Keratinocyte (primary cell): ENCODE results near the gene C1QC. TPM values are rescaled to one million over a fixed set of nuclear protein-coding genes. Genes with fewer than 3 reads are reported as not detected.

Experiments
- DNase-seq: peaks from one replicate; pipeline ENCODE4 v3.0.0-alpha.2; 2011; ENCODE audit warnings: low read depth, missing footprints, low spot score
- FAIRE-seq: peaks from 2 replicates; lab custom pipeline; 2011; peaks lifted over from hg19 to GRCh38; lab: Jason Lieb, UNC
- H2AFZ ChIP-seq: 2 replicates; pipeline ENCODE4 v1.6.0; 2012; ENCODE audit warnings: low read length, control low read depth, inconsistent platforms; ENCODE audit not compliant: control insufficient read depth
- H3K27ac ChIP-seq: 2 replicates; pipeline ENCODE4 v1.5.1; 2011; ENCODE audit warnings: low read length; ENCODE audit not compliant: control insufficient read depth, insufficient read depth
- H3K27me3 ChIP-seq: 3 replicates; pipeline ENCODE4 v1.6.0; 2011; ENCODE audit warnings: low read length; ENCODE audit not compliant: control insufficient read depth, insufficient read depth; ENCODE audit errors: extremely low read depth
- H3K36me3 ChIP-seq, 2 experiments: 2 replicates in 1 of 2; 3 replicates in 1 of 2; pipeline ENCODE4 v1.5.1; 2011; ENCODE audit warnings: low read length in 2 of 2, mild to moderate bottlenecking in 1 of 2; ENCODE audit not compliant: control insufficient read depth in 2 of 2, insufficient read depth in 2 of 2; ENCODE audit errors: extremely low read depth in 1 of 2
- H3K4me1 ChIP-seq: 3 replicates; pipeline ENCODE4 v1.5.1; 2011; ENCODE audit warnings: low read length; ENCODE audit not compliant: control insufficient read depth, insufficient read depth; ENCODE audit errors: extremely low read depth
- H3K4me2 ChIP-seq: 3 replicates; pipeline ENCODE4 v1.6.0; 2011; ENCODE audit warnings: low read depth, low read length; ENCODE audit not compliant: control insufficient read depth, insufficient read depth; ENCODE audit errors: extremely low read depth
- H3K4me3 ChIP-seq, 3 experiments: fragments of 200-600 bp in 1 of 3; sonication (generic) in 1 of 3; 2 replicates in 2 of 3; 3 replicates in 1 of 3; pipeline ENCODE4 v1.5.1; 2011 to 2016; ENCODE audit warnings: low read length in 3 of 3, mild to moderate bottlenecking in 3 of 3, control low read depth in 2 of 3, inconsistent platforms in 1 of 3, low read depth in 1 of 3, mixed read lengths in 1 of 3, mixed run types in 1 of 3, moderate library complexity in 1 of 3; ENCODE audit not compliant: control insufficient read depth in 2 of 3, insufficient read depth in 2 of 3; ENCODE audit errors: extremely low read depth in 1 of 3
- H3K79me2 ChIP-seq: 2 replicates; pipeline ENCODE4 v1.6.0; 2012; ENCODE audit warnings: low read length; ENCODE audit not compliant: control insufficient read depth, insufficient read depth
- H3K9ac ChIP-seq: 3 replicates; pipeline ENCODE4 v1.6.0; 2011; ENCODE audit warnings: low read length; ENCODE audit not compliant: control insufficient read depth, insufficient read depth; ENCODE audit errors: extremely low read depth
- H3K9me1 ChIP-seq: 3 replicates; pipeline ENCODE4 v1.6.0; 2011; ENCODE audit warnings: low read length; ENCODE audit not compliant: control insufficient read depth, insufficient read depth; ENCODE audit errors: extremely low read depth
- H3K9me3 ChIP-seq: 2 replicates; pipeline ENCODE4 v1.5.1; 2012; ENCODE audit warnings: low read depth, low read length; ENCODE audit not compliant: control insufficient read depth
- H4K20me1 ChIP-seq: 3 replicates; pipeline ENCODE4 v1.6.0; 2011; ENCODE audit warnings: low read length; ENCODE audit not compliant: control insufficient read depth, insufficient read depth; ENCODE audit errors: extremely low read depth
- EZH2 ChIP-seq: IDR thresholded peaks from one replicate; pipeline ENCODE4 v1.6.1; 2012; ENCODE audit warnings: inconsistent platforms, mild to moderate bottlenecking, low read length, moderate library complexity
- dilution Hi-C: fragments of 300-500 bp; cut with MboI; formaldehyde crosslinking; loops from one replicate; pipeline ENCODE4 v1.7.0; 2020; ENCODE audit warnings: low sequenced_read_pairs; ENCODE audit not compliant: extremely low pct_ligation_motif_present
- polyA plus RNA-seq, 5 experiments: library from polyadenylated mRNA; depleted of rRNA in 3 of 5; stranded (reverse) in 3 of 5; stranded (forward) in 1 of 5; unstranded in 1 of 5; fragments of >200 nt; gene quantifications; 1 replicate in 1 of 5; 2 replicates in 3 of 5; 3 replicates in 1 of 5; pipeline versions ENCODE4 v1.2.1 to v1.2.3, GENCODE V29; 2011 to 2012; ENCODE audit warnings: missing spikeins in 2 of 5, low read depth in 1 of 5, low replicate concordance in 1 of 5
- TF ChIP-seq, protein P1 (sequence below), 3 experiments: IDR thresholded peaks in 1 of 3; conservative IDR thresholded peaks in 1 of 3; optimal IDR thresholded peaks in 1 of 3; 2 replicates in 2 of 3; 3 replicates in 1 of 3; pipeline versions ENCODE3 to v1.5.1; 2011; ENCODE audit warnings: low read length in 3 of 3, mild to moderate bottlenecking in 3 of 3, moderate library complexity in 2 of 3, control low read depth in 1 of 3, inconsistent platforms in 1 of 3; ENCODE audit not compliant: insufficient read depth in 2 of 3; ENCODE audit errors: extremely low read depth in 1 of 3

Gene C1QC
- polyA plus RNA-seq, 1 donor (not counting 4 experiments of a cell fraction or from before 2014, with no cell fraction given) = not detected

DNA sequence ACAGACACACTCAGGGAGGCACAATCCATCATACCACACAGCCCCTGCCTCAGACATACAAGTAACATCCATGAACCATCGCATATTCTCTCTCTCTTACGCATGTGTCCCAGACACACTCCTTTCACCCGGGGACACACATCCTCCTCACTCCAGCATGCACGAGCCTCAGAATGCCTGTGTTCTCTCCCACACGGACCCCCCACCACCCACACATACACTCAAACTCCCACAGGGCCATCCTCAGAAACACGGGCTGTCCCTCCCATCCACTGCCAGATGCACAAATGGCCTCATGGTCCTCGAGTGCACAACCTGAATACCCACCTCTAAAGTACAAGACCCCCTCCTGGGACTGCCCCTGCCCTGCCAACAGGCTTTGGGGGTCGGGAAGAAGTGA is 2.2 kb upstream of the C1QC start:
- no peak for FAIRE-seq
- H3K36me3 ChIP-seq = no peaks in the 10 kb centered on the region
- no peak overlapping the region for H3K4me3 ChIP-seq
- no peak overlapping the region for H2AFZ ChIP-seq
- H4K20me1 ChIP-seq = peaks cover 3% of the 10 kb centered on the region
- dilution Hi-C loops = no loop called here
- no peak overlapping the region for H3K4me2 ChIP-seq
- no peak overlapping the region for H3K9ac ChIP-seq
- no peak for DNase-seq
- TF ChIP-seq EZH2 = no peak
- TF ChIP-seq, protein P1, sequence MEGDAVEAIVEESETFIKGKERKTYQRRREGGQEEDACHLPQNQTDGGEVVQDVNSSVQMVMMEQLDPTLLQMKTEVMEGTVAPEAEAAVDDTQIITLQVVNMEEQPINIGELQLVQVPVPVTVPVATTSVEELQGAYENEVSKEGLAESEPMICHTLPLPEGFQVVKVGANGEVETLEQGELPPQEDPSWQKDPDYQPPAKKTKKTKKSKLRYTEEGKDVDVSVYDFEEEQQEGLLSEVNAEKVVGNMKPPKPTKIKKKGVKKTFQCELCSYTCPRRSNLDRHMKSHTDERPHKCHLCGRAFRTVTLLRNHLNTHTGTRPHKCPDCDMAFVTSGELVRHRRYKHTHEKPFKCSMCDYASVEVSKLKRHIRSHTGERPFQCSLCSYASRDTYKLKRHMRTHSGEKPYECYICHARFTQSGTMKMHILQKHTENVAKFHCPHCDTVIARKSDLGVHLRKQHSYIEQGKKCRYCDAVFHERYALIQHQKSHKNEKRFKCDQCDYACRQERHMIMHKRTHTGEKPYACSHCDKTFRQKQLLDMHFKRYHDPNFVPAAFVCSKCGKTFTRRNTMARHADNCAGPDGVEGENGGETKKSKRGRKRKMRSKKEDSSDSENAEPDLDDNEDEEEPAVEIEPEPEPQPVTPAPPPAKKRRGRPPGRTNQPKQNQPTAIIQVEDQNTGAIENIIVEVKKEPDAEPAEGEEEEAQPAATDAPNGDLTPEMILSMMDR (optimal IDR thresholded peaks at IDR 0.05 in 1 of 3, IDR thresholded peaks at IDR 0.05 in 1 of 3, conservative IDR thresholded peaks at IDR 0.05 in 1 of 3; ENCODE audit: extremely low read depth in 1 of 3, insufficient read depth in 2 of 3, low read length in 3 of 3) = no peak
- H3K79me2 ChIP-seq = no peaks in the 10 kb centered on the region
- H3K27me3 ChIP-seq = no peaks in the 10 kb centered on the region
- no peaks in the 10 kb centered on the region for H3K9me1 ChIP-seq
- no peaks in the 10 kb centered on the region for H3K9me3 ChIP-seq
- no peaks in the 10 kb centered on the region for H3K4me1 ChIP-seq
- no peak overlapping the region for H3K27ac ChIP-seq

DNA sequence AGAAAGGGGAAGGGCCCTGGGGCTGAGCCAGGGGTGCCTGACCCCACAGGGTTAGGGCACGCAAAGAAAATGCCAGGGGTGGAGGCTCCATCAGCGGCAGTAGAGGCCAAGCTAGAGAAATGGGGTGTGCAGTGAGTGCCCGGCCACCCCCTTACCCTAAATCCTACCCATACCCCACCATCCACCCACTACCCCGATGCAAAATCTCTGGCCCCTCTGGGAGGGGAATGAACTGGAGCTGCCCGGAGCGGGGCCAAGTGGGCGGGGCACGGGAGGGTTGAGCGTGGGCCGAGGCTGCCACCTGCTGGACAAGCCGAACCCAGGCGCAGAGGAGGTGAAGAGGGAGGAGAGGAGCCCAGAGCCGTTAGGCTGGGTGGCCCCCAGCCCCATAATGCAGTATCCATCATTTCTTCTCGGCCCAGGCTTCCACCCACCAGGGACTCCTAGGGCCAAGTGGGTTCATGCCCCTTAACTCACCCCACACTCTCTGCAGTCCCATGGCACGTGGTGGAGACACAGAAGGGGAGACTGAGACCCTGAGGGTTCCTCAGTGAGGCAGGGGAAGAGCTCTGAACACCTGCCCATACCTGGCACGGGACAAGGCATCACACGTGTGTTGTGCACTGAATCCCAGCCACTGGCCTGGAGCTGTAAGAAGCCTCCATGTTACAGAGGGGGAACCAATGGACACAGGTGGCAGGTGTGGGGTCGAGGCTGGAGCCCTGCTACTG is 1.4 kb upstream of the C1QC start:
- H3K9me3 ChIP-seq = no peaks in the 10 kb centered on the region
- H3K27ac ChIP-seq = no peak overlapping the region
- no peak overlapping the region for H3K4me2 ChIP-seq
- H3K36me3 ChIP-seq = no peaks in the 10 kb centered on the region
- no peak for DNase-seq
- no peak overlapping the region for H2AFZ ChIP-seq
- FAIRE-seq = no peak
- H3K4me1 ChIP-seq = no peaks in the 10 kb centered on the region
- no peaks in the 10 kb centered on the region for H3K27me3 ChIP-seq
- H3K9me1 ChIP-seq = no peaks in the 10 kb centered on the region
- dilution Hi-C loops = no loop called here
- no peaks in the 10 kb centered on the region for H3K79me2 ChIP-seq
- H4K20me1 ChIP-seq = peaks cover 3% of the 10 kb centered on the region
- no peak overlapping the region for H3K9ac ChIP-seq
- no peak overlapping the region for H3K4me3 ChIP-seq
- TF ChIP-seq EZH2 = no peak
- TF ChIP-seq, protein P1 (optimal IDR thresholded peaks at IDR 0.05 in 1 of 3, IDR thresholded peaks at IDR 0.05 in 1 of 3, conservative IDR thresholded peaks at IDR 0.05 in 1 of 3; ENCODE audit: extremely low read depth in 1 of 3, insufficient read depth in 2 of 3, low read length in 3 of 3) = peak; percentile 70 to 96 (median 93)
